Neural cell (in vitro differentiated cells): ENCODE measurements around the gene DDX31. TPM values are rescaled to one million over a fixed set of nuclear protein-coding genes. Genes with fewer than 3 reads are reported as not detected.

Experiments used
- H2AFZ ChIP-seq: fragments of 200-600, 300-800 bp; sonication (generic), shearing (Covaris generic); 2 replicates; pipeline ENCODE4 v1.6.0; 2014; ENCODE audit warnings: low read depth, mild to moderate bottlenecking, antibody characterized with exemption, low read length, moderate library complexity
- H3F3A ChIP-seq: fragments of 200-600 bp; shearing (Covaris generic); 2 replicates; pipeline ENCODE4 v1.6.1; 2016; ENCODE audit warnings: mild to moderate bottlenecking, moderate library complexity, mixed read lengths, antibody characterized with exemption, low read length; ENCODE audit not compliant: insufficient read depth, poor library complexity, severe bottlenecking
- H3K27ac ChIP-seq: fragments of 200-600, 300-800 bp; sonication (generic), shearing (Covaris generic); 2 replicates; pipeline ENCODE4 v1.5.1; 2014; ENCODE audit warnings: mild to moderate bottlenecking, low read length, moderate library complexity
- H3K27me3 ChIP-seq: fragments of 300-800, 200-600 bp; sonication (generic), shearing (Covaris generic); 2 replicates; pipeline ENCODE4 v1.6.0; 2014; ENCODE audit warnings: mild to moderate bottlenecking, low read depth, low read length, moderate library complexity; ENCODE audit not compliant: insufficient read depth
- H3K36me3 ChIP-seq: fragments of 300-800, 200-600 bp; sonication (generic), shearing (Covaris generic); 2 replicates; pipeline ENCODE4 v1.5.1; 2014; ENCODE audit warnings: mild to moderate bottlenecking, antibody characterized with exemption, low read length, moderate library complexity; ENCODE audit not compliant: insufficient read depth
- H3K4me2 ChIP-seq: fragments of 300-800, 200-600 bp; sonication (generic), shearing (Covaris generic); 2 replicates; pipeline ENCODE4 v1.6.0; 2014; ENCODE audit warnings: mild to moderate bottlenecking, low read length
- H3K4me3 ChIP-seq: fragments of 300-800, 200-600 bp; sonication (generic), shearing (Covaris generic); 2 replicates; pipeline ENCODE4 v1.5.1; 2014; ENCODE audit warnings: mild to moderate bottlenecking, low read length, moderate library complexity
- H3K79me2 ChIP-seq: fragments of 200-600 bp; shearing (Covaris generic); replicated peaks from 2 replicates; pipeline ENCODE4 v1.6.0; 2014; ENCODE audit warnings: mild to moderate bottlenecking, low read length, moderate library complexity; ENCODE audit not compliant: insufficient read depth
- H3K9ac ChIP-seq: fragments of 300-800, 200-600 bp; sonication (generic), shearing (Covaris generic); 2 replicates; pipeline ENCODE4 v1.6.1; 2016; ENCODE audit warnings: mild to moderate bottlenecking, low read length, mixed read lengths
- H3K9me2 ChIP-seq: fragments of 200-600 bp; shearing (Covaris generic); 2 replicates; pipeline ENCODE4 v1.6.1; 2016; ENCODE audit warnings: mild to moderate bottlenecking, low read length, mixed read lengths; ENCODE audit not compliant: insufficient read depth
- H3K9me3 ChIP-seq: fragments of 200-600, 300-800 bp; sonication (generic), shearing (Covaris generic); 2 replicates; pipeline ENCODE4 v1.6.1; 2016; ENCODE audit warnings: mild to moderate bottlenecking, mixed run types, low read length, moderate library complexity, mixed read lengths
- H4K20me1 ChIP-seq: fragments of 200-600 bp; shearing (Covaris generic); 2 replicates; pipeline ENCODE4 v1.6.1; 2016; ENCODE audit warnings: mild to moderate bottlenecking, mixed run types; ENCODE audit not compliant: insufficient read depth
- EP300 ChIP-seq: fragments of 450-650 bp; conservative IDR thresholded peaks from 2 replicates; pipeline ENCODE4 v1.6.1; 2014; ENCODE audit warnings: antibody characterized with exemption, mild to moderate bottlenecking, moderate library complexity; ENCODE audit not compliant: poor library complexity, severe bottlenecking
- EZH2 ChIP-seq: fragments of 200-600, 300-800 bp; shearing (Covaris generic), sonication (generic); IDR thresholded peaks from 2 replicates; pipeline ENCODE4 v1.6.1; 2014; ENCODE audit warnings: antibody characterized with exemption, low read length, borderline replicate concordance, mild to moderate bottlenecking; ENCODE audit not compliant: insufficient read depth, poor library complexity, severe bottlenecking
- MXI1 ChIP-seq: fragments of 450-650 bp; conservative IDR thresholded peaks from 2 replicates; pipeline ENCODE4 v1.6.1; 2014; ENCODE audit warnings: antibody characterized with exemption, mild to moderate bottlenecking; ENCODE audit not compliant: poor library complexity, severe bottlenecking
- POLR2AphosphoS5 ChIP-seq: IDR thresholded peaks from 2 replicates; pipeline ENCODE4 v1.6.1; 2012
- RAD21 ChIP-seq: fragments of 450-650 bp; conservative IDR thresholded peaks from 2 replicates; pipeline ENCODE4 v1.6.1; 2014; ENCODE audit warnings: antibody characterized with exemption, mild to moderate bottlenecking, moderate library complexity
- SMC3 ChIP-seq: fragments of 450-650 bp; conservative IDR thresholded peaks from 2 replicates; pipeline ENCODE4 v1.6.1; 2014; ENCODE audit warnings: antibody characterized with exemption, mild to moderate bottlenecking, moderate library complexity; ENCODE audit not compliant: poor library complexity
- TAF1 ChIP-seq: IDR thresholded peaks from 2 replicates; pipeline ENCODE4 v1.6.1; 2012; ENCODE audit warnings: low read depth
- polyA plus RNA-seq: library from polyadenylated mRNA; depleted of rRNA; stranded (reverse); fragments of >200 nt; gene quantifications from 2 replicates; pipeline ENCODE4 v1.2.3, GENCODE V29; 2014
- TF ChIP-seq, protein P1 (sequence below): fragments of 450-650 bp; IDR thresholded peaks from 2 replicates; pipeline ENCODE4 v1.5.1; 2014; ENCODE audit warnings: antibody characterized with exemption, mild to moderate bottlenecking, moderate library complexity; ENCODE audit not compliant: poor library complexity, severe bottlenecking
- TF ChIP-seq, protein P2 (sequence below): IDR thresholded peaks from 2 replicates; pipeline ENCODE4 v1.6.1; 2012; ENCODE audit warnings: borderline replicate concordance

Gene DDX31
- polyA plus RNA-seq, 1 donor from 2014 or later: 12.8 TPM

GRCh38 chr9:132708239-132708638 lies 38.5 kb upstream of the DDX31 start:
- Histone ChIP-seq H4K20me1 (no peaks in the 10 kb centered on the region), H3K4me2 (no peak overlapping the region), H3K27ac (no peak overlapping the region), H3K9ac (no peak overlapping the region), H3K4me3 (no peak overlapping the region), H3K9me3 (no peaks in the 10 kb centered on the region), H2AFZ (no peak overlapping the region), H3K36me3 (no peaks in the 10 kb centered on the region), H3K79me2 (no peaks in the 10 kb centered on the region), H3F3A (no peaks in the 10 kb centered on the region), H3K27me3 (no peaks in the 10 kb centered on the region), H3K9me2 (no peaks in the 10 kb centered on the region)
- TF ChIP-seq, protein P1, sequence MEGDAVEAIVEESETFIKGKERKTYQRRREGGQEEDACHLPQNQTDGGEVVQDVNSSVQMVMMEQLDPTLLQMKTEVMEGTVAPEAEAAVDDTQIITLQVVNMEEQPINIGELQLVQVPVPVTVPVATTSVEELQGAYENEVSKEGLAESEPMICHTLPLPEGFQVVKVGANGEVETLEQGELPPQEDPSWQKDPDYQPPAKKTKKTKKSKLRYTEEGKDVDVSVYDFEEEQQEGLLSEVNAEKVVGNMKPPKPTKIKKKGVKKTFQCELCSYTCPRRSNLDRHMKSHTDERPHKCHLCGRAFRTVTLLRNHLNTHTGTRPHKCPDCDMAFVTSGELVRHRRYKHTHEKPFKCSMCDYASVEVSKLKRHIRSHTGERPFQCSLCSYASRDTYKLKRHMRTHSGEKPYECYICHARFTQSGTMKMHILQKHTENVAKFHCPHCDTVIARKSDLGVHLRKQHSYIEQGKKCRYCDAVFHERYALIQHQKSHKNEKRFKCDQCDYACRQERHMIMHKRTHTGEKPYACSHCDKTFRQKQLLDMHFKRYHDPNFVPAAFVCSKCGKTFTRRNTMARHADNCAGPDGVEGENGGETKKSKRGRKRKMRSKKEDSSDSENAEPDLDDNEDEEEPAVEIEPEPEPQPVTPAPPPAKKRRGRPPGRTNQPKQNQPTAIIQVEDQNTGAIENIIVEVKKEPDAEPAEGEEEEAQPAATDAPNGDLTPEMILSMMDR: no peak
- no peak for TF ChIP-seq TAF1
- no peak for TF ChIP-seq SMC3
- no peak for TF ChIP-seq MXI1
- TF ChIP-seq EP300: no peak
- TF ChIP-seq POLR2AphosphoS5: no peak
- TF ChIP-seq, protein P2, sequence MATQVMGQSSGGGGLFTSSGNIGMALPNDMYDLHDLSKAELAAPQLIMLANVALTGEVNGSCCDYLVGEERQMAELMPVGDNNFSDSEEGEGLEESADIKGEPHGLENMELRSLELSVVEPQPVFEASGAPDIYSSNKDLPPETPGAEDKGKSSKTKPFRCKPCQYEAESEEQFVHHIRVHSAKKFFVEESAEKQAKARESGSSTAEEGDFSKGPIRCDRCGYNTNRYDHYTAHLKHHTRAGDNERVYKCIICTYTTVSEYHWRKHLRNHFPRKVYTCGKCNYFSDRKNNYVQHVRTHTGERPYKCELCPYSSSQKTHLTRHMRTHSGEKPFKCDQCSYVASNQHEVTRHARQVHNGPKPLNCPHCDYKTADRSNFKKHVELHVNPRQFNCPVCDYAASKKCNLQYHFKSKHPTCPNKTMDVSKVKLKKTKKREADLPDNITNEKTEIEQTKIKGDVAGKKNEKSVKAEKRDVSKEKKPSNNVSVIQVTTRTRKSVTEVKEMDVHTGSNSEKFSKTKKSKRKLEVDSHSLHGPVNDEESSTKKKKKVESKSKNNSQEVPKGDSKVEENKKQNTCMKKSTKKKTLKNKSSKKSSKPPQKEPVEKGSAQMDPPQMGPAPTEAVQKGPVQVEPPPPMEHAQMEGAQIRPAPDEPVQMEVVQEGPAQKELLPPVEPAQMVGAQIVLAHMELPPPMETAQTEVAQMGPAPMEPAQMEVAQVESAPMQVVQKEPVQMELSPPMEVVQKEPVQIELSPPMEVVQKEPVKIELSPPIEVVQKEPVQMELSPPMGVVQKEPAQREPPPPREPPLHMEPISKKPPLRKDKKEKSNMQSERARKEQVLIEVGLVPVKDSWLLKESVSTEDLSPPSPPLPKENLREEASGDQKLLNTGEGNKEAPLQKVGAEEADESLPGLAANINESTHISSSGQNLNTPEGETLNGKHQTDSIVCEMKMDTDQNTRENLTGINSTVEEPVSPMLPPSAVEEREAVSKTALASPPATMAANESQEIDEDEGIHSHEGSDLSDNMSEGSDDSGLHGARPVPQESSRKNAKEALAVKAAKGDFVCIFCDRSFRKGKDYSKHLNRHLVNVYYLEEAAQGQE: no peak
- no peak for TF ChIP-seq RAD21
- TF ChIP-seq EZH2: no peak

DNA sequence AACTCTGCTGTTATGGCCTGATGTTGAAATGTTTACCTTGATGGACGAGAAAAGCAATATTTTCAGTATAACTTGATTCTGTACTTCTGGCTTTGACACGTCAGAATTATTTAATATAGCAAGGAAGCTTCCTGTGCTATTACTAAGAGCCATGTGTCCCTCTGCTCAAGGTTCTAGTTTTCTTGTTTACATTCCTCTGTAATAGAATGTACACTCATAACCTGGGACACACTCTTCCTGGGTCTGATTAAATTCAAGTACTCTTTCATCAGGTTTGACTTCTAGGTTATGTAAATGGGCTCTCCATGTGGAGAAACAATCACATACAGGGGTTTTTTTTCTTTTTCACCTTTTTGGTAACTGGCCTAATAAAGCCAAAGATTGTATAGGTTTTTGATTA lies 33.6 kb upstream of the DDX31 start:
- Histone ChIP-seq H3K4me2 (no peak overlapping the region), H3K36me3 (no peaks in the 10 kb centered on the region)

More for the DNA sequence above, 33.6 kb upstream of the DDX31 start:
- no peaks in the 10 kb centered on the region for H3K27me3 ChIP-seq
- TF ChIP-seq MXI1 (no peak), EP300 (no peak)
- TF ChIP-seq, protein P2: no peak
- no peak overlapping the region for H3K4me3 ChIP-seq
- no peak overlapping the region for H3K9ac ChIP-seq
- H2AFZ ChIP-seq: no peak overlapping the region
- H3K79me2 ChIP-seq: no peaks in the 10 kb centered on the region
- no peak overlapping the region for H3K27ac ChIP-seq
- H3F3A ChIP-seq: no peaks in the 10 kb centered on the region
- no peaks in the 10 kb centered on the region for H4K20me1 ChIP-seq
- peaks cover 2% of the 10 kb centered on the region for H3K9me3 ChIP-seq
- no peaks in the 10 kb centered on the region for H3K9me2 ChIP-seq
